Activated naive CD4-positive, alpha-beta T cell treated with anti-CD3 and anti-CD28 coated beads, Interleukin-2, amount 50 U/mL, for 24 hours (primary cell): Measurements from ENCODE around the gene KIF5A.

Experiments used
- H3K27ac Mint-ChIP-seq: one replicate; pipeline ENCODE4 v1.8.0; 2021; ENCODE audit warnings: mild to moderate bottlenecking, mixed read lengths
- H3K27me3 Mint-ChIP-seq: one replicate; pipeline ENCODE4 v1.8.0; 2021; ENCODE audit warnings: mixed read lengths
- H3K36me3 Mint-ChIP-seq: one replicate; pipeline ENCODE4 v1.8.0; 2021; ENCODE audit warnings: mixed read lengths
- H3K4me1 Mint-ChIP-seq: one replicate; pipeline ENCODE4 v1.8.0; 2021; ENCODE audit warnings: mixed read lengths
- H3K4me3 Mint-ChIP-seq: one replicate; pipeline ENCODE4 v1.8.0; 2021; ENCODE audit warnings: mild to moderate bottlenecking, mixed read lengths
- H3K9me3 Mint-ChIP-seq: one replicate; pipeline ENCODE4 v1.8.0; 2021; ENCODE audit warnings: mixed read lengths

KIF5A gene

DNA sequence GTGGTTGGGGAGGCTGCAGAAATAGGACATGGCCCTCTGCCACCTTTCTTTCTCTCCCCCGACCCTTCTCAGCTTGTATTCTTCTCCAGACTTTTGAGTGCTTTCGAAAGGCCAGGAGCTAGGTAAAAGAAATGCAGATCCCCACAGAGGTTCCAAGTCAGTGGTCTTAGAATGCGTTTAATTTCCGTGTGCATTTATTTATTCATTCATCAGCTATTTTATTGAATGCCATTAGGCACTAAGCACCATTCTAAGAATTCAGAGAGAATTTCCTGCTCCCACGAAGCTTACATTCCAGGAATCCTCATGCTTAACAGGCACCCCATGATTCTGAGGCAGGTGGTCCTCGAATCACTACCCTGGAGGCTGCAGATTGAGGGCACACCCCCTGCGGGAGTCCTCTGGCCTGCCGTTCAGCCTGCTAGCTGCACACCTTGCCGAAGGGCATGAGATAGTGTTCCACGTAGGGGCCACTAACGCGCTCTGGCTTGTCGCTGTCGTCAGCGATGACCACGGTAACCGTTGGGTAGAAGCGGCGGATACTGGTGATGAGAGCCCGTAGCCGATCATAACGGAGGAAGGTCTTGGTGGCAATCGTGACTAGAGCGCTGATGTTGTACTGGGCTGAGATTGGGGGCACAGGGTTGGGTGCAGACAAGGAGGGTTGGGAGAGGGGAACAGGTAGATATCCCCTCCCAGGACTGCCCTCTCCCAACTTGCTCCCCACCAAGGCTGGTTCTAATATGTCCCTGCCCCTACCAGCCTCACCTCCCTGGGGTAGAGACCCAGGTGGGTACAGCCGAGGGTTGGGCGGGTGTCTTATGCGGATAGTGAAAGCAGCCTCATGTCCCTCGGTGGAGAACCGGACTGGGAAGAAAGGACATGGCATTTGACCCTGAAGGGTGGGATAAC is 78.7 kb downstream of the KIF5A start:
- H3K4me1 Mint-ChIP-seq, result peaks cover 12% of the 10 kb centered on the region
- peak overlapping the region; percentile 4 for H3K27ac Mint-ChIP-seq
- peak overlapping the region; percentile 51 for H3K4me3 Mint-ChIP-seq
- H3K36me3 Mint-ChIP-seq, result no peaks in the 10 kb centered on the region
- H3K9me3 Mint-ChIP-seq, result no peaks in the 10 kb centered on the region
- H3K27me3 Mint-ChIP-seq, result peaks cover 65% of the 10 kb centered on the region

GRCh38 chr12:57629897-57630471 is 80.1 kb downstream of the KIF5A start:
- Mint-ChIP-seq H3K4me3 (no peak overlapping the region), H3K27me3 (peaks cover 58% of the 10 kb centered on the region), H3K4me1 (peaks cover 12% of the 10 kb centered on the region), H3K27ac (no peak overlapping the region), H3K9me3 (no peaks in the 10 kb centered on the region), H3K36me3 (no peaks in the 10 kb centered on the region)

- Mint-ChIP-seq H3K4me1 (peaks cover 12% of the 10 kb centered on the region), H3K9me3 (no peaks in the 10 kb centered on the region), H3K27me3 (peaks cover 52% of the 10 kb centered on the region), H3K4me3 (peak overlapping the region; percentile 47), H3K27ac (no peak overlapping the region), H3K36me3 (no peaks in the 10 kb centered on the region)
These were observed 81.1 kb downstream of the KIF5A start for GRCh38 chr12:57630891-57631433.

DNA sequence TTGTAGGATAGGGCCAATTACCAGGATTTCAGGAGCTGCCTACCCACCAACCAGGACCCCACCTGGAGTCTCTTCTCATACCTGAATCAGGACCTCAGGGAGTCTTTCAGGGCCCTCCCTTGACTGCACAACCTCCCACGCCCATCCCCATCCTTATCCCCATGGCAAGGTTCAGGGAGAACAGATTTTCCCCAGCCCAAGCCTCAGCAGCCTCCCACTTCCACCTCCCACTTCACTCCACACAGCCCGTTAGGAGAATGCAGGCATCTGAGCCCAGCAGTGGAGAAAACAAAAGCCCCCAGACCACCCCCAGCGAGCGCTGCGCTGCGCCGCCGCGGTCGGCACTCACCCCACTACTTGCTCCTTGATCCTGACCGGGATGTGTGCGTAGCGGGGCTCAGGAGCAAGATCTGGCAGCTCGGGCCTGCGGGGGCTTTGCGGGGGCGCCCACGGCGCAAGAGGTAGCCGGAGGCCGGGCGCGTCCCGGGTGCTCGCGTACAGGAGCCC is 81.8 kb downstream of the KIF5A start:
- H3K4me3 Mint-ChIP-seq, result peak overlapping the region; percentile 47
- no peak overlapping the region for H3K27ac Mint-ChIP-seq
- peaks cover 12% of the 10 kb centered on the region for H3K4me1 Mint-ChIP-seq
- peaks cover 46% of the 10 kb centered on the region for H3K27me3 Mint-ChIP-seq
- H3K9me3 Mint-ChIP-seq, result no peaks in the 10 kb centered on the region
- no peaks in the 10 kb centered on the region for H3K36me3 Mint-ChIP-seq

DNA sequence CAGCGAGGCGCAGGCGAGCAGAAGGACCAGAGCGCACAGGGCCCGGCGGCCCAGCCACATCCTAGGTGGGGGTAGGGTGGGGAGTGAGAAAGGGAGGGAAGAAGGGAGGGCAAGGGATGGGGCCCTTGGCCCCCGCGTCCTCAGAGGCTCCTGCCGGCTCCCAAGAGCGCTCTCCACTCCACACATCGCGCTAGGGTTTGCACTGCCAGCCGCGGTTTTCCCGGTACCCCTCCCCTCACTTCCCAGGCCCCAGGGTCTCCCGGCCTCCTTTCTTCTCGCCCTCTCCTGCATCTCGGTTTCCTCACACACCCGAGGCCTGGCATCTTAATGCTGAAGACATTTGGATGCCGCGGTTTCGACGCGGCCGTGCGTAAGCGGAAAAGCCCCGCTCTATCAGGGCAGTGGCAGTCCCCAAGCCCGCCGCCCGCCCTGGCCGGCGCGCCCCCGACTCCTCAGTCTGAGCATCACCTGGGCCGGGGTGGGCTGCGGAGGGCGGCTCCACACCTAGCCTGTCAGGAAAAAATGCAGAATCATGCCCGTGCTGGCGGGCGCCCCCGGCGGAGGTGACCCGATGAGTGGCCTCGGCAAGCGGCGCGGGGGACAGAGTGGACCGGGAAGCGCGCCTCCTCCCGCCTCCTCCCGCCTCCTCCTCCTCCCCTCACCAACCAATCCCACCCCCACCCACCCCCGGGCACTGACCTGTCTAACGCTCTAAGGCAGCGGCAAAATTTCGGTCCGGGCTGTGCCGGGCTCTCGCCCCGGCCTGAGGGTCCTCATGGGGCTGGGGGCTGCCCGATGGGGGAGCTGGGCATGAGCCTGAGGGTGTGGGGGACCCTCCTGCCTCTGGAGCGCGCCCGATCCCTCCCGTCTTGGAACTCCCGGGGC is 82.5 kb downstream of the KIF5A start:
- Mint-ChIP-seq H3K4me3 (peak overlapping the region; percentile 76), H3K27me3 (peaks cover 41% of the 10 kb centered on the region), H3K36me3 (no peaks in the 10 kb centered on the region), H3K27ac (no peak overlapping the region), H3K4me1 (peaks cover 12% of the 10 kb centered on the region), H3K9me3 (no peaks in the 10 kb centered on the region)

GRCh38 chr12:57632958-57633840 is 83.4 kb downstream of the KIF5A start, which contains the start of gene B4GALNT1:
TSS of gene B4GALNT1 (minus strand) at chr12:57633201. CDS start at chr12:57632132, 1,069 bp downstream.
- H3K27me3 Mint-ChIP-seq, result peaks cover 37% of the 10 kb centered on the region
- no peaks in the 10 kb centered on the region for H3K9me3 Mint-ChIP-seq
- peak within 1 kb of the TSS; percentile 76 for H3K4me3 Mint-ChIP-seq
- no peaks in the 10 kb centered on the region for H3K36me3 Mint-ChIP-seq
- H3K27ac Mint-ChIP-seq, result no peak within 1 kb of the TSS
- H3K4me1 Mint-ChIP-seq, result peaks cover 7% of the 10 kb centered on the region
